SK-N-SH (cell line): ENCODE measurements around the gene MGAT1. TPM values are rescaled to one million over a fixed set of nuclear protein-coding genes. Genes with fewer than 3 reads are reported as not detected.
"Not testable (repeated sequence)": the region's sequence is repeated elsewhere in the genome, so short reads cannot be mapped to it uniquely, and the experiment has no call there.

Experiments used
- CTCF ChIA-PET: fragments of 300-600, 350-600 bp; formaldehyde crosslinking; extraction: SDS; loops from one replicate; lab custom pipeline; 2021; lab: Yijun Ruan, JAX
- POLR2A ChIA-PET: fragments of 350-600 bp; sonication (Branson Sonifier 250); formaldehyde crosslinking; extraction: SDS; loops from one replicate; lab custom pipeline; 2020; ENCODE audit warnings: antibody characterized with exemption, inconsistent platforms; lab: Yijun Ruan, JAX
- DNase-seq: peaks from one replicate; pipeline ENCODE4 v3.0.0; 2012
- H2AFZ ChIP-seq: fragments of 200-600 bp; sonication (generic); 2 replicates; pipeline ENCODE4 v1.8.1; 2016; ENCODE audit warnings: antibody characterized with exemption, mild to moderate bottlenecking, low read depth
- H3F3A ChIP-seq: fragments of 200-600 bp; sonication (generic); replicated peaks from 2 replicates; pipeline ENCODE3; 2016; ENCODE audit warnings: antibody characterized with exemption, mild to moderate bottlenecking; ENCODE audit not compliant: insufficient read depth
- H3K27ac ChIP-seq, 2 experiments: fragments of 200-500 bp in 1 of 2; fragments of 200-600 bp in 1 of 2; sonication (Bioruptor generic) in 1 of 2; sonication (generic), shearing (Covaris generic) in 1 of 2; 2 replicates each; pipeline versions ENCODE4 v1.5.1 to v1.6.1; 2014 to 2016; ENCODE audit warnings: low read depth in 2 of 2, inconsistent platforms in 1 of 2, low read length in 1 of 2, mild to moderate bottlenecking in 1 of 2, mixed read lengths in 1 of 2
- H3K27me3 ChIP-seq: fragments of 200-600 bp; sonication (generic), shearing (Covaris generic); 2 replicates; pipeline ENCODE4 v1.6.1; 2016; ENCODE audit warnings: mixed run types; ENCODE audit not compliant: insufficient read depth
- H3K36me3 ChIP-seq, 2 experiments: fragments of 200-500 bp in 1 of 2; fragments of 200-600 bp in 1 of 2; sonication (Bioruptor generic) in 1 of 2; sonication (generic) in 1 of 2; replicated peaks in 1 of 2; 2 replicates each; pipeline versions ENCODE3 to v1.5.1; 2014 to 2016; ENCODE audit warnings: low read length in 1 of 2, mild to moderate bottlenecking in 1 of 2; ENCODE audit not compliant: insufficient read depth in 2 of 2, control insufficient read depth in 1 of 2
- H3K4me1 ChIP-seq, 2 experiments: fragments of 200-500 bp in 1 of 2; fragments of 200-600 bp in 1 of 2; sonication (Bioruptor generic) in 1 of 2; sonication (generic), shearing (Covaris generic) in 1 of 2; 2 replicates each; pipeline versions ENCODE4 v1.5.1 to v1.6.1; 2014 to 2016; ENCODE audit warnings: low read depth in 1 of 2, low read length in 1 of 2, mixed run types in 1 of 2; ENCODE audit not compliant: insufficient read depth in 2 of 2, control insufficient read depth in 1 of 2
- H3K4me2 ChIP-seq: fragments of 200-600 bp; sonication (generic), shearing (Covaris generic); 2 replicates; pipeline ENCODE4 v1.6.1; 2017; ENCODE audit warnings: mixed run types
- H3K4me3 ChIP-seq, 2 experiments: fragments of 200-500 bp in 1 of 2; fragments of 200-600 bp in 1 of 2; sonication (Bioruptor generic) in 1 of 2; sonication (generic), shearing (Covaris generic) in 1 of 2; 2 replicates each; pipeline versions ENCODE4 v1.5.1 to v1.8.1; 2014 to 2016; ENCODE audit warnings: low read depth in 2 of 2, inconsistent platforms in 1 of 2, low read length in 1 of 2, mild to moderate bottlenecking in 1 of 2, mixed read lengths in 1 of 2, moderate library complexity in 1 of 2
- H3K79me2 ChIP-seq: fragments of 200-600 bp; sonication (generic); 2 replicates; pipeline ENCODE4 v1.8.1; 2017; ENCODE audit warnings: mild to moderate bottlenecking; ENCODE audit not compliant: insufficient read depth
- H3K9ac ChIP-seq: fragments of 200-600 bp; sonication (generic); 2 replicates; pipeline ENCODE4 v1.6.1; 2017; ENCODE audit warnings: mixed run types
- H3K9me2 ChIP-seq: fragments of 200-600 bp; sonication (generic); 2 replicates; pipeline ENCODE4 v1.6.1; 2017; ENCODE audit warnings: mixed run types
- H3K9me3 ChIP-seq: fragments of 200-600 bp; sonication (generic); 2 replicates; pipeline ENCODE4 v1.6.1; 2017; ENCODE audit warnings: mixed run types, mild to moderate bottlenecking, moderate library complexity
- H4K20me1 ChIP-seq: fragments of 200-600 bp; sonication (generic); 2 replicates; pipeline ENCODE4 v1.6.1; 2017; ENCODE audit warnings: mild to moderate bottlenecking, mixed run types; ENCODE audit not compliant: insufficient read depth
- EZH2phosphoT487 ChIP-seq: fragments of 200-600 bp; sonication (generic); IDR thresholded peaks from 2 replicates; pipeline ENCODE4 v1.6.1; 2017; ENCODE audit warnings: low read depth, mixed run types, mild to moderate bottlenecking, antibody characterized with exemption, moderate library complexity, borderline replicate concordance
- IRF3 ChIP-seq: fragments of 150-350 bp; IDR thresholded peaks from 2 replicates; pipeline ENCODE4 v1.6.1; 2016; ENCODE audit warnings: mild to moderate bottlenecking, low read depth, low read length
- NRF1 ChIP-seq: IDR thresholded peaks from 2 replicates; pipeline ENCODE4 v1.6.1; 2012; ENCODE audit warnings: low read depth, mild to moderate bottlenecking, low read length
- POLR2AphosphoS5 ChIP-seq: IDR thresholded peaks from 2 replicates; pipeline ENCODE4 v1.6.1; 2012; ENCODE audit warnings: low read depth, low read length
- SIN3A ChIP-seq: IDR thresholded peaks from 2 replicates; pipeline ENCODE4 v1.6.1; 2012; ENCODE audit warnings: low read depth, mild to moderate bottlenecking, low read length, moderate library complexity, borderline replicate concordance
- SMC3 ChIP-seq: IDR thresholded peaks from 2 replicates; pipeline ENCODE4 v1.6.1; 2012; ENCODE audit warnings: low read depth, low read length, improper control_type of control experiment
- YY1 ChIP-seq: IDR thresholded peaks from 2 replicates; pipeline ENCODE4 v1.4.0; 2012; ENCODE audit warnings: low read depth, mild to moderate bottlenecking
- WGBS: methylation state at CpG from one replicate; pipeline ENCODE4 v1.1.6; 2017; ENCODE audit warnings: low lambda C conversion rate; 5-methylcytosine and 5-hydroxymethylcytosine counted together
- polyA plus RNA-seq, 3 experiments: library from polyadenylated mRNA; depleted of rRNA; stranded (reverse); fragments of >200 nt; gene quantifications; 2 replicates each; pipeline ENCODE4 v1.2.3, GENCODE V29; 2012

Gene MGAT1
- polyA plus RNA-seq, 1 of the 3 experiments (the other 2 are of a cell fraction): 47.3 TPM

GRCh38 chr5:180790524-180790923, 12.1 kb downstream of the MGAT1 start:
- Histone ChIP-seq H3K9ac (no peak overlapping the region), H3K79me2 (peaks cover 50% of the 10 kb centered on the region), H3K4me1 (peaks cover 2 to 10% of the 10 kb centered on the region in 2 experiments; a peak in 3 of 4 replicates), H2AFZ (no peak overlapping the region)
- no peak for TF ChIP-seq NRF1
- no peak for TF ChIP-seq SIN3A
- TF ChIP-seq, all 33 proteins: peak for 0
- no peak overlapping the region for H3K27ac ChIP-seq
- no peak overlapping the region for H3K4me2 ChIP-seq
- no peaks in the 10 kb centered on the region for H3K9me3 ChIP-seq
- H3K4me3 ChIP-seq: no peak overlapping the region
- peaks cover 44% of the 10 kb centered on the region for H4K20me1 ChIP-seq
- ChIA-PET POLR2A (no interaction called here), CTCF (interaction anchor here (0.6 to 1.7 kb wide), 4 partner anchors 8 to 78 kb away, joined by 3 to 4 read pairs (median 4); no protein-coding TSS in a partner anchor)
- H3K27me3 ChIP-seq: no peaks in the 10 kb centered on the region
- no peaks in the 10 kb centered on the region for H3K9me2 ChIP-seq
- 84% methylated on average over 6 of the region's 6 CpGs for WGBS
- H3F3A ChIP-seq: peaks cover 14% of the 10 kb centered on the region
- H3K36me3 ChIP-seq: peaks cover 24 to 30% of the 10 kb centered on the region in 2 experiments
- no peak for DNase-seq

GRCh38 chr5:180790020-180790419, 12.6 kb downstream of the MGAT1 start:
- no peak overlapping the region for H3K27ac ChIP-seq
- H2AFZ ChIP-seq: no peak overlapping the region
- WGBS: 98% methylated on average over 4 of the region's 8 CpGs
- no peaks in the 10 kb centered on the region for H3K9me2 ChIP-seq
- H3K4me1 ChIP-seq: peaks cover 2 to 14% of the 10 kb centered on the region in 2 experiments; a peak in 3 of 4 replicates
- POLR2A ChIA-PET: no interaction called here
- no peaks in the 10 kb centered on the region for H3K9me3 ChIP-seq
- DNase-seq: no peak
- peaks cover 45% of the 10 kb centered on the region for H3K79me2 ChIP-seq
- no peaks in the 10 kb centered on the region for H3K27me3 ChIP-seq
- TF ChIP-seq EZH2phosphoT487: no peak
- no peak for TF ChIP-seq POLR2AphosphoS5
- TF ChIP-seq IRF3: no peak
- no peak for TF ChIP-seq SMC3
- no peak for TF ChIP-seq NRF1
- TF ChIP-seq YY1: no peak
- peaks cover 18% of the 10 kb centered on the region for H3F3A ChIP-seq
- no peak overlapping the region for H3K9ac ChIP-seq
- peaks cover 21 to 25% of the 10 kb centered on the region in 2 experiments for H3K36me3 ChIP-seq
- H4K20me1 ChIP-seq: peaks cover 40% of the 10 kb centered on the region
- no peak overlapping the region for H3K4me3 ChIP-seq
- CTCF ChIA-PET: interaction anchor here (1.7 kb wide), 1 partner anchor 79 kb away, joined by 3 read pairs; no protein-coding TSS in a partner anchor
- H3K4me2 ChIP-seq: no peak overlapping the region

- DNase-seq, H3K4me3 ChIP-seq, H3K9me2 ChIP-seq, H3K9me3 ChIP-seq, POLR2A ChIA-PET, H3K9ac ChIP-seq, H2AFZ ChIP-seq, H3K27ac ChIP-seq, H3K4me2 ChIP-seq, H3K27me3 ChIP-seq: not testable (repeated sequence)
- CTCF ChIA-PET: interaction anchor here (1.7 kb wide), 1 partner anchor 80 kb away, joined by 3 read pairs; no protein-coding TSS in a partner anchor
- WGBS: 97% methylated on average over 19 of the region's 19 CpGs
- Histone ChIP-seq H4K20me1 (peaks cover 30% of the 10 kb centered on the region), H3F3A (peaks cover 23% of the 10 kb centered on the region), H3K36me3 (peaks cover 14 to 22% of the 10 kb centered on the region in 2 experiments), H3K4me1 (peaks cover 2 to 14% of the 10 kb centered on the region in 2 experiments; a peak in 3 of 4 replicates), H3K79me2 (peaks cover 33% of the 10 kb centered on the region)
These were observed 13.8 kb downstream of the MGAT1 start for GRCh38 chr5:180788651-180789410.
